ENCODE results near the gene VSIG10L.

GRCh38 chr19:51337141-51337860, 4.6 kb downstream of the VSIG10L start:
- TF ChIP-seq EZH2 (IDR thresholded peaks at IDR 0.05; ENCODE audit: insufficient read depth, poor library complexity, severe bottlenecking) (no peak), EZH2phosphoT487 (IDR thresholded peaks at IDR 0.05; ENCODE audit: insufficient read depth, low read depth) (no peak)
